Right ventricle myocardium superior (tissue), 1 donor: Measurements from ENCODE around the gene BRD2. TPM values are rescaled to one million over a fixed set of nuclear protein-coding genes. Genes with fewer than 3 reads are reported as not detected.
A peak's percentile ranks its signal among the peaks of the same experiment; 100 is the strongest.

Experiments used
- ATAC-seq: fragments of 200-7000 bp; cut with Tn5 transposase; one replicate; pipeline ENCODE4 v1.9.1; 2020; ENCODE audit warnings: mild to moderate bottlenecking; ENCODE audit not compliant: poor library complexity
- DNase-seq: peaks from one replicate; pipeline ENCODE4 v3.0.0-alpha.2; 2020
- intact Hi-C: fragments of 100-400 bp; cut with DNase I; formaldehyde crosslinking; loops from one replicate; pipeline ENCODE4 v1.11.2; 2022
- total RNA-seq: library from RNA; stranded (reverse); fragmentation: NEBNext Ultra II Directional; extraction: Animal tissue kit (Norgen Biotek cat#: 25700); gene quantifications from one replicate; pipeline ENCODE4 v1.2.1, GENCODE V29; 2021
- donor health status: DM: no; HTN: yes; CAD: no; lungs with severe emphysema.

The BRD2 gene
- total RNA-seq, 1 donor from 2014 or later = 62.6 TPM

DNA sequence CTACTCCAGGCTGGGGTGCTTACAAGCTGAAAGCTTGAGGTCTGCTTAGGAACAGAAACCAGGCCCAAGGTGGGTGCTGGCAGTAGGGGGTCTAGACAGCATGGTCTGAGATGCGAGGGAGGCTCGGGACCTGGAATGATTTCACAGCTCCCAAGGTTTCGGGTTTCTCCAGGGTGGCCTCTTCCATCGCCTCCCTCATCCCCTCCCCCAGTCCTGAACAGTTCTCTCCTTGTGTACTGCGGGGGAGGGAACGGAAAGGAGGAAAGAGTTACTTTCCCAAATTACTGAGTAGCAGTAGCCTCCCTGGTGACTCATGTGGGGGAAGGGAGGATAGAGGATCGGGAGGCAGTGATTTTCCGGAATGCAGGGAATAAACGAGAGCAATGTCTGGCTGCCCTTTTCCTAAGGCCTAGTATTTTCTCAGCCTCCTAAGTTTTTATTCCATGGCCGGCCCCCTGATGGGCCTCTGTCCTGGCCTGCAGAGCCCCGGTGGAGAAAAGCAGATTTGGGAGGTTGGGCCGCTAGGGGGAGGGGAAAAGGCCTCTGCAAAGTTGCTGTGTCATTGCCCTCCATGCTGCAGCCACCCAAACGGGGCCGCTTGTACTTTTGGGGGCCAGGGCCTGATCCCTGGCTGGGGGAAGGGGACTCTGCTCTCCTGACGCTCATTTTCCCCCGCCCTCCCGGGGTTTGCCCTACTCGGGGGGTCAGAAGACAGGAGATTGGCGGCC, 1.5 kb downstream of the BRD2 start:
- DNase-seq = peak; percentile 81
- intact Hi-C loops = loop anchor here (5.0 kb wide), 1 partner anchor 232 kb away; the partner anchor contains the start of genes HSD17B8, RXRB and SLC39A7
- peak; percentile 19 for ATAC-seq

GRCh38 chr6:32970413-32971241, 2.2 kb downstream of the BRD2 start:
- intact Hi-C loops = loop anchor here (5.0 kb wide), 1 partner anchor 232 kb away; the partner anchor contains the start of genes HSD17B8, RXRB and SLC39A7

GRCh38 chr6:32971242-32971580, 2.8 kb downstream of the BRD2 start:
- intact Hi-C loops = loop anchor here (5.0 kb wide), 1 partner anchor 231 kb away; the partner anchor contains the start of genes HSD17B8, RXRB and SLC39A7
- DNase-seq (no peak), ATAC-seq (no peak)

More at GRCh38 chr6:32970413-32971241, 2.2 kb downstream of the BRD2 start:
- DNase-seq (peak; percentile 94), ATAC-seq (peak; percentile 58)

DNA sequence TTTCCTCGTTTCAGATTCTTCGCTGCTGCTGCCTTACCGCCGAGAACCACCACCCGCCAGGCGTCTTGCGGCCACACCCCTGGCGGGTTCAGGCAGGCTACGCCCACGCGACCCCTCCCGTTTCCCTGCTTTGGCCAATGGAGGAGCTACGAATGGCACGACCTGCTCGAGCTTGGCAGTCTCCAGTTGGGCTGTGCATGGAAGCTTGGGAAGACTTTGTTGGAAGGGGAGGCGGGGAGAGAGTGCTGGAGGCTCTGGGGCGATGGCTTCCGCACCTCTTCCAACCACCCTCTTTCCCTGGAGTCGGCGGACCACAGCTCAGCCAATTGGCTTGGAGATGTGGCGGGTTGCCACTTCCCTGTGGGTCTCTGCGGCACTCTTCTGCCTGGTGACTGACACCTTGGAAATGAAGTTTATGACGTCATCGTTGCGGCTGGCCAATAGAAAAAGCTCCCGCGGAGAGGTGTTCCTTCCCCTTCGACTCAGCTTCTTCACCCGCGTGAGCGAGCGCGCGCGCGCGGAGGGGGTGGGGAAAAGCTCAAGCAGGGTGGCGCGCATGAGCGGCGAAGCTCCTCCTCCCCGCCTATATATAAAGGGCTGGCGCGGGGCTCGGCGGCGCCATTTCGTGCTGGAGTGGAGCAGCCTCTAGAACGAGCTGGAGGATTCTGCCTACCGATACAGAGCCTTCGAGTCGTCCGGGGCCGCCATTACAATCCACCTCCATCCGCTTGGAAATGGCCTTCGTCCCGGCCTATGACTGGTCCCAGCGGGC, 3.4 kb downstream of the BRD2 start:
- DNase-seq (peak; percentile 99), ATAC-seq (peak; percentile 61)
- intact Hi-C loops = loop anchor here (5.0 kb wide), 1 partner anchor 231 kb away; the partner anchor contains the start of genes HSD17B8, RXRB and SLC39A7

- peak; percentile 58 for DNase-seq
- intact Hi-C loops = loop anchor here (5.0 kb wide), 1 partner anchor 230 kb away; the partner anchor contains the start of genes HSD17B8, RXRB and SLC39A7
- no peak for ATAC-seq
These were observed 4.2 kb downstream of the BRD2 start for GRCh38 chr6:32972353-32973143.

DNA sequence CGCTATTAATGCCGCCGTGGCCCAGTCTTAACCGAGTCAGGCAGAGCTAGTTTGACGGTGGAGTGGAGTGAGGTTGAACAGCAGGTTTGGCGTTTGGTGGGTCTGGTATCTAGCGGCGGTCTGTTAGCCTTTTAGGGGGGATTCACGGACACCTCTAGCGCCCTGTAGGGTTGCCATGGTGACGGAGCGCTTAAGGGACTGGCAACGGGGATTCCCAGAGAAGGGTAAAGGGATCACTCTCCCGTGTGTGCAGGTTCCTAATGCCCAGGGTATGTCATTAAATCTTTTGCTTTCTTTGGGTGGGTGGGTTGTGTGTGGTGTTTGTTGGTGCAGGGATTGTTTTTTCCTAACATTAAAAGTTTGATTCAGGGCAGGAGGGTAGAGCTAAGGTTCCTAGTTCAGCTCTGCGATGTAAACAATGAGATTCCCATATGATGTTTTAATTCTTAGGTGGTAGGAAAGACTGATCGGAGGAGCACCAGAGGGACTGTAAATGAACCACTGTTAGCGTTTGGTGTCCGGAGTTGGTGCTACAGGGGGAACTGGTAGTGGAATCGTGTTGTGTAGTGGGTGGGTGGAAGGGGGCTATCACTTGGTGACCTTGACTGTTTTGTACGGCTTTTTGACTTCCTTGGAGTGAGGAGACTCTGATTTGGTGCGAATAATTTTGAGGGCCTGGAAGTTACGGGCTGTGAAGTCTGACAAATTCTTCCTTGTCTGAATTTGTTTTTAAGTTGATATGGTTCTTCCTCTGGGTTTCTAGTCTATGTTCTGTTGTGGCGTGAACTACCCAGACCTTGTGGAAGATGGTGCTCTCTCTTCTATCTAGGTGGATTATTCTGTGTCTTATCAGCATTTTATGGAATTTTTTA, 5.0 kb downstream of the BRD2 start:
- DNase-seq (no peak), ATAC-seq (no peak)
- intact Hi-C loops = loop anchor here (5.0 kb wide), 1 partner anchor 229 kb away; the partner anchor contains the start of genes HSD17B8, RXRB and SLC39A7

- intact Hi-C loops = loop anchor here (5.0 kb wide), 1 partner anchor 228 kb away; the partner anchor contains the start of genes HSD17B8, RXRB and SLC39A7
- ATAC-seq (no peak), DNase-seq (no peak)
These were observed 5.6 kb downstream of the BRD2 start for GRCh38 chr6:32974016-32974333.

DNA sequence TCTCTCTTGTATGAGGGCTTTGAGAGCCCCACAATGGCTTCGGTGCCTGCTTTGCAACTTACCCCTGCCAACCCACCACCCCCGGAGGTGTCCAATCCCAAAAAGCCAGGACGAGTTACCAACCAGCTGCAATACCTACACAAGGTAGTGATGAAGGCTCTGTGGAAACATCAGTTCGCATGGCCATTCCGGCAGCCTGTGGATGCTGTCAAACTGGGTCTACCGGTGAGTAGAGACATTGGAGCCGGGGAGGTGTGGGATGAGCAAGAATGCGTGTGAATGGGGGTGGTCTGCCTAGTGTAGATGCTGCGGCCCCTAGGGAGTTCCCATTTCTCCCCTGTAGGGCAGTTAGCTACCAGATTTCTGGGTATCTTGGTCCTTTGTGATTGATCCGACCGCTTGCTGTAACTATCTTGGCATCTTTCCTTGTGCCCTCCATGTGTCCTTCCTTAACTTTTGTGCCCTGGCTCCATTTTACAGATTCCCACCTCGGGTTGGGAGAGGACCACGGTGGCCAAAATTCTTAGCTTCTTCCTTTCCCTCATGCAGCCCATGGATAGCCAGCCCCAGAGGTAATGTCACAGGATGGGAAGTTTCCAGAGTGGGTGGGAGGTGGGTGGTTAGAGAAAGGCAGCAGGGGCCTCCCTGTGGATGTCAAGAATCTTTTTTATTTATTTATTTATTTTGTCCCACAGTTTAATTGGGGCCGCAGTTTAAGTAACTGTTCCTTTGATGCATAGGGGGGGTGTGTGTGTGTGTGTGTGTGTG, 6.3 kb downstream of the BRD2 start:
- ATAC-seq = no peak
- intact Hi-C loops = loop anchor here (5.0 kb wide), 1 partner anchor 228 kb away; the partner anchor contains the start of genes HSD17B8, RXRB and SLC39A7
- no peak for DNase-seq

DNA sequence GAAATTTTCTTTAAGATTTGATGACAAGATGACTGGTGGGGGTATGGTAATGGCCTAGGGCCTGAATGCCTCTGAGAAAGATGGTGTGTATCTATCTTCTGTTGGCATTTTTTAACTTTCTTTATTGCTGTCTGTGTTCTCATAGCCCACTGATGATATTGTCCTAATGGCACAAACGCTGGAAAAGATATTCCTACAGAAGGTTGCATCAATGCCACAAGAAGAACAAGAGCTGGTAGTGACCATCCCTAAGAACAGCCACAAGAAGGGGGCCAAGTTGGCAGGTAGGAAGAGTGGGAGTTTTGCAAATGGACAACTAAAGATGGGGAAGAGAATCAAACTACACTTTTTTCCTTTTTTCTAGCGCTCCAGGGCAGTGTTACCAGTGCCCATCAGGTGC, 7.5 kb downstream of the BRD2 start:
- DNase-seq = no peak
- no peak for ATAC-seq
- intact Hi-C loops = no loop called here

DNA sequence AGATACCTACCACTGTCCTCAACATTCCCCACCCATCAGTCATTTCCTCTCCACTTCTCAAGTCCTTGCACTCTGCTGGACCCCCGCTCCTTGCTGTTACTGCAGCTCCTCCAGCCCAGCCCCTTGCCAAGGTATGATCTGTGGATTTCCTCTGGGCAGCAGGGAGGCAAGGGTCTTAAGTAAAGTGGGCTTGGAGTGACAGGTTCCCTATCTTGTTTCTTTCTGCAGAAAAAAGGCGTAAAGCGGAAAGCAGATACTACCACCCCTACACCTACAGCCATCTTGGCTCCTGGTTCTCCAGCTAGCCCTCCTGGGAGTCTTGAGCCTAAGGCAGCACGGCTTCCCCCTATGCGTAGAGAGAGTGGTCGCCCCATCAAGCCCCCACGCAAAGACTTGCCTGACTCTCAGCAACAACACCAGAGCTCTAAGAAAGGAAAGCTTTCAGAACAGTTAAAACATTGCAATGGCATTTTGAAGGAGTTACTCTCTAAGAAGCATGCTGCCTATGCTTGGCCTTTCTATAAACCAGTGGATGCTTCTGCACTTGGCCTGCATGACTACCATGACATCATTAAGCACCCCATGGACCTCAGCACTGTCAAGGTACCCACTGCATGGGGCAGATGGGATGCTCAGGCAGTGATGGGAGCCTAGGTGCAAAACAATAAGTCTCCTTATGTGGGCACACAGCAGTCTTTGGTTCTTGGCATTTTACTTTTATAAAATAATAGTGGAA, 8.1 kb downstream of the BRD2 start:
- DNase-seq = no peak
- no peak for ATAC-seq
- intact Hi-C loops = no loop called here

DNA sequence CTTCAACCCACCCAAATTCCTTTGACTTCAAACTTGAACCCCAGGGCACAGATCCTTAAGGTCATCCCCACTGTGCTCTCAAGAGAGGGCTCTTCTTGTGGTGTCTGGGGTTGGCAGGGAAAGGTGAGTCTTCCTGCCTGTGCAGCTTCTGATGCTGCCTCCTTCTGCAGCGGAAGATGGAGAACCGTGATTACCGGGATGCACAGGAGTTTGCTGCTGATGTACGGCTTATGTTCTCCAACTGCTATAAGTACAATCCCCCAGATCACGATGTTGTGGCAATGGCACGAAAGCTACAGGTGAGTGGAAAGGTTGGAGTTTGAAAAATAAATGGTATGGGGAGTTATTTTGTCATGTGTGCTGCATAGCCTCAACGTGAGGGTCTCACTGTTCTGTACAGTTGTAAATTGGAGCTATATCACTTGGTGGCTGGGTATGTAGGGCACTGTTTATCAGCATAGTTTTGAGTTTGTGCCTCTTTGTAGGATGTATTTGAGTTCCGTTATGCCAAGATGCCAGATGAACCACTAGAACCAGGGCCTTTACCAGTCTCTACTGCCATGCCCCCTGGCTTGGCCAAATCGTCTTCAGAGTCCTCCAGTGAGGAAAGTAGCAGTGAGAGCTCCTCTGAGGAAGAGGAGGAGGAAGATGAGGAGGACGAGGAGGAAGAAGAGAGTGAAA, 9.0 kb downstream of the BRD2 start:
- DNase-seq (no peak), ATAC-seq (no peak)
- intact Hi-C loops = no loop called here

- intact Hi-C loops = no loop called here
- ATAC-seq (no peak), DNase-seq (no peak)
These were observed 9.5 kb downstream of the BRD2 start for GRCh38 chr6:32977953-32978324.

- intact Hi-C loops = loop anchor here (5.0 kb wide), 1 partner anchor 93 kb away; no protein-coding TSS in a partner anchor
- ATAC-seq = no peak
- DNase-seq = no peak
These were observed 11.5 kb downstream of the BRD2 start for GRCh38 chr6:32979720-32980487.

DNA sequence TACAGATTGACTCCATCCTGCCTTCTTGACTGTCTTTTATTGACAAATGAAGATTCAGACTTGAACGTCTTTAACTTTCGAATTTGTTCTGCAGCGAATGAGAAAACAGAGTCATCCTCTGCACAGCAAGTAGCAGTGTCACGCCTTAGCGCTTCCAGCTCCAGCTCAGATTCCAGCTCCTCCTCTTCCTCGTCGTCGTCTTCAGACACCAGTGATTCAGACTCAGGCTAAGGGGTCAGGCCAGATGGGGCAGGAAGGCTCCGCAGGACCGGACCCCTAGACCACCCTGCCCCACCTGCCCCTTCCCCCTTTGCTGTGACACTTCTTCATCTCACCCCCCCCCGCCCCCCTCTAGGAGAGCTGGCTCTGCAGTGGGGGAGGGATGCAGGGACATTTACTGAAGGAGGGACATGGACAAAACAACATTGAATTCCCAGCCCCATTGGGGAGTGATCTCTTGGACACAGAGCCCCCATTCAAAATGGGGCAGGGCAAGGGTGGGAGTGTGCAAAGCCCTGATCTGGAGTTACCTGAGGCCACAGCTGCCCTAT, 12.2 kb downstream of the BRD2 start:
- DNase-seq (no peak), ATAC-seq (no peak)
- intact Hi-C loops = loop anchor here (5.0 kb wide), 1 partner anchor 93 kb away; no protein-coding TSS in a partner anchor
